GM18861 (cell line): Measurements from ENCODE around the gene DGCR6L.
"Not testable (repeated sequence)": the region's sequence is repeated elsewhere in the genome, so short reads cannot be mapped to it uniquely, and the experiment has no call there.

ENCODE experiments used
- ATAC-seq: cut with Tn5 transposase; IDR thresholded peaks from one replicate; pipeline ENCODE4 v1.9.1; 2021; ENCODE audit not compliant: unreplicated experiment

Gene DGCR6L

DNA sequence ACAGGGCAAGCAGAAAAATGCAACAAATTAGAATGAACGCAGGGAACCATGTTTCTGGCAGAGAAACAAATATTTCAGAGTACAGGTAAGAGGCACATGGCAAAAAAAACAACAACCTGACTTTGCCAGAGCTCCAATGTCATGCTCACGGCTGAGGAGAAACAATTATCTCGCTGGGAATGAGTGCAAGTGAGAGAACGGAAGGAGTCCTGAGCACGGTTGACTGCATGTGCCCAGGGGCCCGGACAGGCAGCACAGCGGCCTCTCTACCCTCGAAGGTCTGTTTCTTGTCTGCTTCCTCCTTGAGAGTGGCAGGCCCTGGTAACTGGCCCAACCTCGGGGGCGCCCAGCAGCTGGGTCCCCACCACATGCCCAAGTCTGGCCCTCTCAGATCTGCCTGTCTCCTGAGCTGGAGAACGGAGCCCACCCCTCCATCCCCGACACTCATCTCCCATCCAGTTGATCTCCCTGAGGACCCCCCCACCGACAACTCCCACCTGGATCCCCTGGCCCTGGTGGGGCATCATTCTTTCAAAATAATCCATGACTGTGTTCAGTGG, 27.1 kb downstream of the DGCR6L start:
- ATAC-seq, result no peak

DNA sequence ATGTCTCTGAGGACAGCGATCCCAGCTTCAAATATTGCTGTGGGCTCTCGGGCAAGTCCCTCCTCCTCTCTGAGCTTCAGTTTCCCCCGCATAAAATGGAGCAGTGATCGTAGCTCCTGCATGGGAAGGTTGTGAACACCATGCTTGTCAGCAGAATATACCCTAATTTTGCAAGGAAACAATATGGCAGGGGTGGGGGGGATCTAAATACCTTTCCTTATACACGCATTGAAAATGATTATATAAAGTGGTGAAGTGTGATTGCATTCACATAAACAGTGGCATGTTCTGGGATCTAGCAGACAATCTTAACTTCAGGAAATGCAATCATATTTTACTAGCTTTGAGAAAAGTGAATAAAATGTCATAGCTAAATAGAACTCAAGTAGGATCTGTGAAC, 27.8 kb downstream of the DGCR6L start:
- ATAC-seq, result no peak

DNA sequence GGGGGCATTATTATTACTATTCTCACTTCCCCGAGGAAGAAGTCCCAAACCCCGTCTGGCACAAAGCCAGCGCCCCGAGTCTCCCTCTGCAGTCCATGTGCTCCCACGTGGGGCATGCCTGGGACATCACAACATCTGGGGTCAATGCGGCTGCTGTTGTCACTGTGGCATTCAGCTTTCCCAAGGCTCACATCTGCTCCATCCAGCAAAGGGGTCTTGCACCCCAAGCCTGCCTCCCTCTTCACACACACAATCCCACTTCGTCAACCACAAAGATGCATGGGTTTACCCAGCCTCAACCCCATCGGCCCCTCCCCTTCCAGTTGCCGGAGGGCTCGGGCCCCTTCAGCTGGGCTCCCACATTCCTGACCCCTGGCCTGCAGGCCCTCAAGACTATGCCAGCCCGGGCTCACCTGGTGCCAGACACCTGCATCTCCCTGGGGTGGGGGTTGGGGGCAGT, 28.2 kb downstream of the DGCR6L start:
- ATAC-seq, result no peak

DNA sequence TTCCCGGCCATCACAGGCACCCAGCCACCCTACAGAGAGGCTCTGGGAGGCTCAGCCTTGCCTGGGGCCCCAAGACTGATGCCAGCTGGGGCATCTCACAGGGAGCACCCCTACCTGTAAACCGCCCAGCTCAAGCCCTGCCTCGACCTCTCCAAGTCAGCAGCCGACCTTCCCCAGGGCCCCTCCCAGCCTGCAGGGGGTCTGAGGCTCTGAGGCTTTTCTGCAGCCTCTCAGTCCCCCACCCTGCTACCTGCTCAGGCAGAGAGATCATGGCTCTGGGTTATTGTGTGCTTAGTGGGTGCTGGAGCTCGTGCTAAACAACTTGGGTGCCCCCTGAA, 28.6 kb downstream of the DGCR6L start:
- ATAC-seq, result no peak

DNA sequence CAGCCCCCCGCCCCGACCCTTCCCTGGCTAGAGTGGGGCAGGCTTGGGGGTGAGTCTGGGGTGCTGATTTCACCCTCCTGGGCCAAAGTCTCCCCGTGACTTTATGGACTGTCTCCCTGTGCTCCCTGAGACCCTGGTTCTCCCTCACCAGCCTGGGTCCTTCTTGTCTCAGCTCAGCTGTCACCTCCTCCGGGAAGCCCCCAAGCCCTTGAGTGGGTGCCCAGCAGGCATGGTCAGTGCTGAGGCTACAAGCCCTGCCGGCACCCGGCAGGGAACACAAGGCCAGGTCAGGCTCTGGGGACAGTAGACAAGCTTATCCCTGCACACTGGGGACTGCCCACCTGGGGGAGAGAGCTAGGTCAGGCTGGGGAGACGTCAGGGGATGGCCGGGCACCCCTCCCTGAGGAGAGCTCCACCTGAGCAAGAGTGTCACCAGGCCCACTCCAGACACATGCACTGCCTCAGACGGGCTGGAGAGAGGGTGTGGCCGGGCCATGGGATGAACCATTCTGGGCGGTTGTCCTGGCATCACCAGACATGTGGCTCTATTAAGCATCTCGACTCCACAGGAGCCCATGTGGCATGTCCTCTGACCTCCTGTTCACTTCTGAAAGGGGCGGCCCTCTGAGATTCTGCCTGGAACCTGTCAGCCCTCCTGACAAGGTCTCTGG, 29.1 kb downstream of the DGCR6L start:
- ATAC-seq, result no peak

DNA sequence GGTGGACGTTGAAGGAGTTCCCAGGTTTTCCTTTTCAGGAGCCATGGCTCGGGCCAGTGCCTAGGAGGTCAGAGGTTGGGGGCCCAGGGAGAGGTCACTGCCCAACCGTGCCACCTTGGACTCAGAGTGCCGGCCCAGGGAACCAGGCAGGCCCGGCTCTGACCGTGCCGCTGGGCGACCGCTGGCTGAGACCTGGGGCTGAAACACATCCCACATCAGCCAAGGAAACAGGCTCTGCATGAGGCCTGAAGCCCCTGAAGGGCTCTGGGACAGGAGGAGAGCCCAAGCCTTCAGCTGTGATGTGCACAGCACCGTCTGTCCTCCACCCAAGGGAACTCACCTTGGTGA, 29.8 kb downstream of the DGCR6L start:
- no peak for ATAC-seq

DNA sequence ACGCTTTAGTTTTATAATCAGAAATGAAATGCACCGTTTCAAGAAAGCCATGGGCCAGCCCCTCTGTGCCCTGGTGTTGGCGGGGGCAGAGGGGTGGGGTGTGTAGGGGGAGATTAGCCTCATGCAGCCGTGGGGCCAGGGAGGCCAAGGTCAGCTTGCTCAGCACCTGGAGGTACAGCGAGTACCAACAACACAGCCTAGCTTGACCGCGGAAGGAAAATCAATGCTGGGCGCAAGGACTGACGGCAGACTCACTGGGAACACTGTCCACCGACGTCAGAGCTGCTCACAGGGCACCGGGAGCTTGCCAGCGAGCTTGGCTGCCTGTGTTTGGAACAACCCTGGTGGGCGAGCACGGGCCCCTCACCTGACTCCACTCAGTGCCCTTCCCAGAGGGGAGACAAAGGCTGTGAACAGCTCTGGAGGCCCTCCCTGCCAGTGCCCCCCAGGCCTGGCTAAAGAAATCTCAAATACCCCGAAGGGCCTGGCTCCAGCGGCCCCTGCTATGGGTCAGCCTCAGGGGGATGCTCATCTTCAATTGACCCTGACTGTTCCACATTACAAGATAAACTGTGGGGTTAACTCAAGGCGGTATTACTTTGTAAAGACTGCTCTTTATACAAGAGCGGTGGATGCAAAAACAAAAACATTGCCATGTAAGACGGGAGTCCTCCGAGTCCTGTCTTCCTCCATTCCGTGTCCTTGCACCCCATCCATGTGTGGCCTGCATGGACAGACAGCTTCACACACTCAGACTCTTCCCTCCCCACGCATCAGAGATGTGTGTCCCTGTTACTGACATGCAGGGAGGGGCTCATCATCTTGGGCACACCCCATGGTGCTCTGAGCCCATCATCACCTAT, 30.4 kb downstream of the DGCR6L start:
- ATAC-seq, result not testable (repeated sequence)

DNA sequence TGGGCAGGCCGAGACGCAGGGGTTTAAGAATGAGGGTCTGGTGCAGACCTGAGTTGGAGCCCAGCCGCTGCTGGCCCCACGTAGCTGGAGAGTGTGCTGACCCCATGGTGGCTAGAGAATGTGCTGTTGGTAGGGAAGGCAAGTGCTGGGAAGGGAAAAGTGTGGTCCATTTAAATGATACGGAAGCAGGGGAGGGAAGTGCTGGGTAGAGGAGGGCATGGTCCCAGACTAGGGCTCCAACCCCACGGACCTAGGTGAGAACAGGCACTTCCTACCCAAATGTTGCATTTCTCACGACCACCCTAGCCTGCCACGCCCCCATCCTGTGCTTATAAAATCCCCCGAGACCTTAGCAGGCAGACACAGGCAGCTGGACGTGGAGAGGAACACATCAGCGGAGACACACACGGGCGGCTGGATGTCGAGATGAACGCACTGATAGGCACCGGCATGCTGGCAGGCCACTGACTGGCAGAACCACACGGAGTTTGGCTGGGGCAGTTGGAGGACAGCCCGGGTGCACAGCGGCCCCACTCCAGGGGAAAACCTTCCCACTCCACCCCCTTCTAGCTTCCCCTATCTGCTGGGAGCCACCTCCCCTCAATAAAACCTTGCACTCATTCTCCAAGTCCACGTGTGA, 33.0 kb downstream of the DGCR6L start:
- ATAC-seq, result not testable (repeated sequence)

DNA sequence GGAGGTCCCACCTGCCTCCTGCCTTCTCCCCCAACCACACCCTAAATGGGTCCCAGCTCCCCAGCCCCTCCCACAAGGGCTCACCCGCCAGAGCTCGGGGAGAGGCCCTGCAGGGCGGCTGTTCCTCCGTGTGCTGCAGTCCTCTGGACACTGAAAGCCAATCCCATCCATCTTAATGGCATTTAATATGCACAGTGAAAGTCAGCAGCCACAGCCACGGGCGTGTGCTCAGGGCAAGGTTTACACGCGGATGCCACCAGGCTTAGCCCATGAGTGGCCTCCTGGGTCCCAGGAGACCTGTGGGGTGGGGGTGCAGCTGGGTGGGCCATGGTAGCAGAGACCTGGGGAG, 33.6 kb downstream of the DGCR6L start:
- not testable (repeated sequence) for ATAC-seq

DNA sequence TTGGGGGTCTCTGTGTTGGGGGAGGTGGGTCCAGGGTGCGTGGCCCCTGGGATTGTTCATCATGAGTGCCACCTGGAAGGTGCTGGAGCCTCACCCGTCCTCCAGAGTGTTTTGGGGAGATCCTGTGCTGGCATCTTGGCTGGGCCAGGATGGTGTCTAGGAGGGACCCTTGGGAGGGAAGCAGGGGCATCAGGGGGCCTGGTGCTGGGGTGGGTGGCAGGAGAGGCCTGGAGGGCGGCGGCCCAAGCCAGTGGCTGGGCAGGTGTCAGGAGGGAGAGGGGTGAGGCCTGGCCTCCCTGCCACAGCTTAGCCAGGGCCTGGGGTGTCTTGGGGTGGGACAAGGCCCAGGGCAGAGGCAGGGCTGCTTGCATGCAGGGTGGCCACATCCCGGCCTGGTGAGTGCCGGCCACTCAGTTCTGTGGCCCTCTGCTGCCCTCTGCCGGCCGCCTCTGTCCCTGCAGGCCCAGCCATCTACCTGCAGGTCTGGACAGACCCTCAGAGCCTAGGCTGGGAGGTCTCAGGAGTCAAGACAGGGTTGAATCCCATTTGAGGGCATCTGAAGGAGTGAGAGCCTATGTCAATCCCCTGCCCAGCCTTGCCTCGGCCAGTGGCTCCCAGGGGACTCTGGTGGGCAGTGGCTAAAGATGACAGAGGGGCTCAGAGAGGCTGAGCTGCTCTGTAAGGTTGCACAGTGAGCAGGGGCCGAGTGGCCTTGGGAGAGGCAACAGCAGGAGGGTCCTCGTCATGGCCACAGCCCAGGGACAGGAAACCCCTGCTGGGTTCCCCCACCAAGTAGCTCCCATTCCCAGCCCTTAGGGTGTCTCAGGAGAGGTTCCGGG, 34.2 kb downstream of the DGCR6L start:
- not testable (repeated sequence) for ATAC-seq

DNA sequence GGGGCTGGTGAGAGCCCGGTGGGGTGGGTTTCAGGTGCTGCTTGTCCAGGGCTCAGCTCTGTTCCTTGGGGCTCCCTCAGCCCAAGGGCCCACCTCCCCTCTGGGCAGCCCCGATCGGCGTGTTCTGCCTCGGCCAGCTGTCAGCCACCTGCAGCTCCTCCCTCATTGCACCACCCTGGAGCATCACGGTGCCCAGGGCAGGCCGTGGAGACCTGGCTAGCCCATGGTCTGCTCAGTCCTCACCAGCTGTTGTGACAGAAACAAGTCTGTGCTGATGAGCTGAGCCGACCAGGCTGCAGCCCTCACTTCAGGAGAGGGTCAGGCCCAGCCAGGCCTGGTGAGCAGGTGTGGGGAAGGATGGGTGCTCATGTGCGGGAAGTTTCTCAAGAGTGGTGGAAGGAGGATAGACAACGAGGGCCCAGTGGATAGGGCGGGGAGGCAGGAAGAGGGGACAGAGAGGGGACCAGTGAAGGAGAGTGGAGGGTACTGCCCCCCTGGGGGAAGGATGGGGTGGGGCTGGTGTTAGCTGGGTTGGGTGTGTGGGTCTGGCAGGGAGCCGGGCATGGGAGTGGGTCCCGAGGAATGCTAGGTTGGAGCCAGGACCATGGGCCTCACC, 35.3 kb downstream of the DGCR6L start:
- no peak for ATAC-seq

DNA sequence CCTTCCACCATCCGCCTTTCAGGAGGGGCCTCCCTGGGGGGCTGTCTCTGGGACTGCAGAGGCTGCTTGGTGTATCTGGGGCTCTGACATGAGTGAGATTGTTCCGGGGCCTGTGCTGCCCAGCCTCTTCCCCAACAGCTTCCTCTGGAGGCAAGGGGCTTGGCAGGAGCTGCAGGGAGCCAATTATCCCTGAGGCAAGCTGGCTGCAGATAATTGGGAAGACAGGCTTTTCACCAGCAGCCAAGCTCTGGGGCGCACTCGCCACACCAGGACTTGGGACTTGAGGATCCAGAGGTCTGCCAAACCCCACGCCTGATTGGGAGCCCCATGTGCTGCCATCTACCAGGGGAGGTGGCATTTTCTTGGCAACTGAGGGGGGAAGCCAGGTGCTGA, 36.2 kb downstream of the DGCR6L start:
- ATAC-seq, result no peak

DNA sequence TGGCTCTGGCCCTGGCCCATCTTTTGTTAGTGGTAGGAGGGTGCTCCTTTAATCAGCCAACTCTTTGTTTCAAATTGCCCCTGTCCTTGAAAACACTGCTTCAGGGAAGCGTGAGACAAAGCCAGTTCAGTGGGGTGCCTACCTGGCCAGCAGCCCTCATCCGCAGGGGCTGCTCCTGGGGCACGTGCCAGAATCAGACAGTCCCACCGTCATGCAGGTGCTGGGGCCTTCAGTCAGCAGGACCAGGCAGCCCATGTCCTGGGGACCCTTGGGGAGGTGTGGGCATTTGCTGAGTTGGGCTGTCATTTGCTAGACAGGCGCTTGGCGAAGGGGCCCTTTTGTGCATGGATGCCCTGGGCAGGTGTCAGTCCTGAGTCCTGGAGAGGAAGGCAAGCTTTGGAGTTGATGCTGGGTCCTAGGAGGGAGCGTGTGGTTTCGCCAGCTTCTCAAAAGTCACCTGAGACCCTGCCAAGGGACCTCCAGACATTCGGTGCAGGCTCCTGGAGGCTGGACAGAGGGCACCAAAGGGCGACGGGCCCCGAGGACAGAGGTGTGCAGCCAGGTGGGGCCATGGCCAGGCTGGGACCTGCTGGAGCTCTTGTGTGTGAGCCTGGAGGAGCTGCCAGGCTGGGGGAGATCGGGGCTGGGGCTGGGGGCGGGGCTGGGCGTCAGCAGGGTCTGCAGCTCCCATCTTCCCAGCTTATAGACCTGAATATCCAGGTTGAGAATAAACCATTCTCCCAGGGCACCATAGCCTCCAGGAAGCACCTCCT, 36.8 kb downstream of the DGCR6L start:
- no peak for ATAC-seq

DNA sequence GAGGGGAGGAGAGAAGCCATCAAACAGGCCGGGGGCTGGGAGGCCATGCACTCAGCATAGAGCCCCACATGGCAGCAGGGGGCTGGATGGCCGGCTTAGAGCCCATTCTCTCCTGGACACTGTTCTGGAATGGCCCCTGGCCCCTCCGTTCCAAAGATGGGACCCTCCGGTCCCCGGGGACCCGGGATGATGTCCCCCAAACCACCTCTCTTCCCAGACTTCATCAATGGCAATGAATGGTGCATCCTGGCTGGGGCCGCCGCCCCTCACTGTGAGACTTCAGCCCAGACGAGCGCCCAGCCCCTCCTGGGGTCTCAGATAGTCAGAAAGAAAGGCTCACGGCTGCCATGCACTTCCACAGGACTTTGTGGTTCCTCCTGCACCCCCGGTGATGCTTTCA, 38.0 kb downstream of the DGCR6L start:
- no peak for ATAC-seq

DNA sequence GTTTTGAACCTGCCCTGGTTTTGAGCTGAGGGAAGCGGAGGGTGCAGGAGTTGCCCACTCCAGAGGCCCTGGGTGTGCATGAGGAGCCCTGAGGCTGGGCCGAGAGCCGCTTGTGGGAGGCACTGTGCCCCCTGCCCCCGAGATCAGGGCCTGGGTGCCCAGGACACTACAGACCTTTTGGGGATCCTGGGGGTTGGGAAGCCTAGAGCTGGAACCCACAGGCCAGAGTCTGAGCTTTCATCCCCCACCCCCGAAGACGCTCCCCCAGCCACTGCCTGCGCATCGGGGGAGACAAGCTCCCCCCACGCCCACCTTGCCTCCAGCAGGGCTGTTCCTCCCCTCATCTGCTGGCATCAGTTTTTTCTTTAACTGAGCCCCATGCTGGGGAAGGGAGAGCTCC, 38.4 kb downstream of the DGCR6L start:
- ATAC-seq, result not testable (repeated sequence)

DNA sequence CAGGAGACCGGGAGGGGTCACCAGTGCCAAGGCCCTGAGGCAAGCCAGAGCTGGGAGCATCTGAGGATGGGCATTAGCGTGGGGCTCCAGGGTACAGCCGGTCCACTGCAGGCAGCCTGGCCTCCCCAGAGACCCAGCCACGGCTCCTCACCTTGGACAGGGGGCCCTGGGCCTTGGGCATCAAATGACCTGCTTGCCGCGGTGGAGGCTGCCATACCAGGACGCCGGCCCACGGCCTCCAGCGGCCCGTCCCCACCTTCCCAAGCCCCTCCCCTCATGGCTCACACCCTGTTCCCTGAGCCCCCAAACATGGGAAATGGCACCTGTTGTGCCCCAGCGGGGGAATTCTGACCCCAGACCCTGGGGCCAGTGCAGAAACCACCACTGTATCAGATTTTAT, 39.0 kb downstream of the DGCR6L start:
- ATAC-seq, result no peak

DNA sequence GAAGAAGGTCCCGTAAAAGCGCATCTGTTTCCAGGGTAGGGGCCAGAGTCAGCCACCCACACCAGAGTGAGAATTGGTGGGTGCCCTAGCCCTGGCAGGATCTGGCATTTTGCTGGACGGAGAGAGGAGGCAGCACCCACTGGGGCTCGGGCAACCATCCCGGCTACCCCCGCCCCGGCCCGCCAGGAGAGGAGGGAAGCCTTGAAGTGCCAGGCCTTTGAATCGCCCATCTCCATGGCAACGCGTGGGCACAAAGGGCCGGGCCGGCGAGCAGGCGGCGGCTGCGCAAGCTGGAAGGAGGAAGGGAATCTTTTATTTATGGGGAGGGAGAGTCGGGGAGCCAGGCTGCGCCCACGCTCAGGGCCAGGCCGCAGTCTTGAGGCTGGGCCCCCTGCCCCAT, 39.7 kb downstream of the DGCR6L start:
- ATAC-seq, result not testable (repeated sequence)

DNA sequence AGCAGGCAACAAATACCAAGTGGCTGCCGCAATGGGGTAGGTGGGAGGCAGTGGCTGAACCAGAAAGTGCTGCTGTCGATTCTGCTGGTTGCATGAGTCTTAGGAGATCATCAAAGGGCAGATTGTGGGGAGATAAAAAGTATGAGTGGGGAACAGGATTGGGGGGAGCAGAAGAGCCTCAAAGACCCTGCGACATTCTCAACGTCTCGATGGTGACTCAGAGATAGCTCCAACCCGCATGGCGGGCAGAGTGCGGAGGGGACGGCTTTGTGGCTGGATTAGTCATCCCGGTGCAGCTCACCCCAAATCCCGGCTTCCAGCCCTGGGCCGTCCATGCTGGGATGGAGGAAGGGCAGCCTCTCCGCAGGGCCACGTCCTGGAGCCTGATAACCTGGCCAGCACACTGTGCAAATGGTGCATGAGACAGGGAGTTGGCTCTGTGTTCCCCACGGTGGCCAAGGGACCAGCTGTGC, 40.2 kb downstream of the DGCR6L start:
- ATAC-seq, result no peak

DNA sequence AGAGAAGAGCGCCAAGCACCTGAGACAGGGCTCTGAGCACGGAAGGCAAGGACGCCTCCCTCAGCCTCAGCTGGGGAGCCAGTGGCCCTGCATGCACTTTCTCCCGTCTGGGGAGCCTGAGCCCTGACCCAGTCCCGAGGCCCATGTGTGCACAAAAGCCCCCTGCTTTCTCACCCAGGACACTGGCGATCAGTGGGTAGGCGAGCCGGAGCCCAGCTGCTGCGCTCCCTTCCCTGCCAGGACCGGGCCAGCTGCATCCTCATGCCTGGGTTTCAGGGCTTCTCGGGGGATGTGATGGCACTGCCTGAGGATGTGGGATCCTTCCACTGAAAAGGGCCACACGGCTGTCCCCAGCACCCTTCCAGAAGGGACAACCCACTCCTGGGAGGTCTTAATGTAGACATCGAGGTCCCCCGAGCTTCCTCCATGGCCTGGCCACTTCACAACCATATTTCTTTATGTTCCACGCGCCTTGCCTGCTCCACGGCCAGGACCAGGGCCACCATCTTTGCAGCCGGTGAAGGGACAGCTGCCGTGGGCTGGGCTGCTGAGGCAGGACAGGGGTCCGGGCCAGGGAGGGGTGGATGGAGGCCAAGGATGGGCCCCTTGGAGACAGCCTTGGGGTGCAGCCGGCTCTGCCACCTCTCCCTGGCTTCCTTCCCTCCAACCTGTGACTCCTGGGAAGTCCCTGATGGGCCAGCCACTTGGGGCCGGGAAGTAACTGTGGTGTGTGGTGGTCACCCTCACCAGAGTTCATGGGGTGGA, 41.0 kb downstream of the DGCR6L start:
- ATAC-seq, result not testable (repeated sequence)
